ENCODE data around the gene RNF224.

- TF ChIP-seq FOXP2 (optimal IDR thresholded peaks at IDR 0.05; ENCODE audit: control extremely low read depth, extremely low read length, insufficient read depth): no peak
- TF ChIP-seq POLR2AphosphoS5 (IDR thresholded peaks at IDR 0.05; ENCODE audit: borderline replicate concordance, low read depth, low read length): no peak
- TF ChIP-seq EZH2 (IDR thresholded peaks at IDR 0.05): no peak
Observed at GRCh38 chr9:137228506-137228967, 1.2 kb downstream of the RNF224 start.

All from SK-N-MC (cell line).